ENCODE measurements around the gene TBC1D22A. TPM values are rescaled to one million over a fixed set of nuclear protein-coding genes. Genes with fewer than 3 reads are reported as not detected.

Gene TBC1D22A
- polyA plus RNA-seq, 1 donor from 2014 or later, result 9.3 TPM

GRCh38 chr22:46823248-46823647 is 60.8 kb downstream of the TBC1D22A start:
- H3K9me3 ChIP-seq (ENCODE audit: low read length), result no peaks in the 10 kb centered on the region
- no peaks in the 10 kb centered on the region for H4K20me1 ChIP-seq (ENCODE audit: insufficient read depth)
- H3K27me3 ChIP-seq (ENCODE audit: insufficient read depth, low read depth, low read length), result no peaks in the 10 kb centered on the region
- no peak overlapping the region for H2AFZ ChIP-seq (ENCODE audit: low read depth, low read length)
- H3F3A ChIP-seq (ENCODE audit: insufficient read depth, low read length, poor library complexity, severe bottlenecking), result no peaks in the 10 kb centered on the region
- no peak for TF ChIP-seq POLR2AphosphoS5 (IDR thresholded peaks at IDR 0.05)
- TF ChIP-seq MXI1 (conservative IDR thresholded peaks at IDR 0.05; ENCODE audit: poor library complexity, severe bottlenecking), result no peak
- TF ChIP-seq SMC3 (conservative IDR thresholded peaks at IDR 0.05; ENCODE audit: poor library complexity), result no peak
- no peak for TF ChIP-seq CTCF (IDR thresholded peaks at IDR 0.05; ENCODE audit: poor library complexity, severe bottlenecking)
- TF ChIP-seq EP300 (conservative IDR thresholded peaks at IDR 0.05; ENCODE audit: poor library complexity, severe bottlenecking), result no peak
- TF ChIP-seq RAD21 (conservative IDR thresholded peaks at IDR 0.05), result no peak
- no peak for TF ChIP-seq TAF1 (IDR thresholded peaks at IDR 0.05; ENCODE audit: low read depth)
- TF ChIP-seq EZH2 (IDR thresholded peaks at IDR 0.05; ENCODE audit: borderline replicate concordance, insufficient read depth, low read length, poor library complexity, severe bottlenecking), result no peak
- TF ChIP-seq REST (IDR thresholded peaks at IDR 0.05; ENCODE audit: borderline replicate concordance), result no peak
- H3K27ac ChIP-seq (ENCODE audit: low read length), result no peak overlapping the region
- no peaks in the 10 kb centered on the region for H3K79me2 ChIP-seq (replicated peaks; ENCODE audit: insufficient read depth, low read length)
- no peak overlapping the region for H3K4me3 ChIP-seq (ENCODE audit: low read length)
- no peak overlapping the region for H3K9ac ChIP-seq (ENCODE audit: low read length)
- no peak overlapping the region for H3K4me2 ChIP-seq (ENCODE audit: low read length)
- no peaks in the 10 kb centered on the region for H3K36me3 ChIP-seq (ENCODE audit: insufficient read depth, low read length)
- no peaks in the 10 kb centered on the region for H3K9me2 ChIP-seq (ENCODE audit: insufficient read depth, low read length)

- Histone ChIP-seq H3K9me3 (ENCODE audit: low read length) (no peaks in the 10 kb centered on the region), H3K4me2 (ENCODE audit: low read length) (no peak overlapping the region), H3K79me2 (replicated peaks; ENCODE audit: insufficient read depth, low read length) (no peaks in the 10 kb centered on the region), H3K9me2 (ENCODE audit: insufficient read depth, low read length) (no peaks in the 10 kb centered on the region), H3K27me3 (ENCODE audit: insufficient read depth, low read depth, low read length) (no peaks in the 10 kb centered on the region), H3K9ac (ENCODE audit: low read length) (no peak overlapping the region), H3F3A (ENCODE audit: insufficient read depth, low read length, poor library complexity, severe bottlenecking) (no peaks in the 10 kb centered on the region), H3K27ac (ENCODE audit: low read length) (no peak overlapping the region), H4K20me1 (ENCODE audit: insufficient read depth) (no peaks in the 10 kb centered on the region), H3K4me3 (ENCODE audit: low read length) (no peak overlapping the region), H3K36me3 (ENCODE audit: insufficient read depth, low read length) (no peaks in the 10 kb centered on the region), H2AFZ (ENCODE audit: low read depth, low read length) (no peak overlapping the region)
- TF ChIP-seq RAD21 (conservative IDR thresholded peaks at IDR 0.05) (no peak), SMC3 (conservative IDR thresholded peaks at IDR 0.05; ENCODE audit: poor library complexity) (no peak), EP300 (conservative IDR thresholded peaks at IDR 0.05; ENCODE audit: poor library complexity, severe bottlenecking) (no peak), POLR2AphosphoS5 (IDR thresholded peaks at IDR 0.05) (no peak), EZH2 (IDR thresholded peaks at IDR 0.05; ENCODE audit: borderline replicate concordance, insufficient read depth, low read length, poor library complexity, severe bottlenecking) (no peak), MXI1 (conservative IDR thresholded peaks at IDR 0.05; ENCODE audit: poor library complexity, severe bottlenecking) (no peak), CTCF (IDR thresholded peaks at IDR 0.05; ENCODE audit: poor library complexity, severe bottlenecking) (no peak), TAF1 (IDR thresholded peaks at IDR 0.05; ENCODE audit: low read depth) (no peak), REST (IDR thresholded peaks at IDR 0.05; ENCODE audit: borderline replicate concordance) (no peak)
Observed at GRCh38 chr22:46823654-46824053, 61.2 kb downstream of the TBC1D22A start.
